ENCODE measurements around the gene BTBD9.

- TF ChIP-seq EZH2 (conservative IDR thresholded peaks at IDR 0.05; ENCODE audit: low read depth, low read length) (no peak), TCF12 (IDR thresholded peaks at IDR 0.05) (no peak), TCF12 (CRISPR knock-in tag; IDR thresholded peaks at IDR 0.05) (no peak), BHLHE40 (IDR thresholded peaks at IDR 0.05; ENCODE audit: low read length) (no peak), ATF2 (CRISPR knock-in tag; IDR thresholded peaks at IDR 0.05) (no peak), TP53 (CRISPR knock-in tag; conservative IDR thresholded peaks at IDR 0.05) (no peak), CTCF (CRISPR knock-in tag; IDR thresholded peaks at IDR 0.05) (no peak), ZNF280D (CRISPR knock-in tag; IDR thresholded peaks at IDR 0.05) (no peak), ZNF281 (CRISPR knock-in tag; IDR thresholded peaks at IDR 0.05; ENCODE audit: borderline replicate concordance) (no peak), REST (IDR thresholded peaks at IDR 0.05; ENCODE audit: borderline replicate concordance in 1 of 2, low read depth in 1 of 2, low read length in 2 of 2) (no peak), ZBTB7A (CRISPR knock-in tag; IDR thresholded peaks at IDR 0.05) (no peak)
Observed at GRCh38 chr6:38173909-38174308, 465.8 kb downstream of the BTBD9 start.
